B cell (primary cell): ENCODE results near the gene ITLN2. TPM values are rescaled to one million over a fixed set of nuclear protein-coding genes. Genes with fewer than 3 reads are reported as not detected.

ENCODE experiments used
- ATAC-seq: fragments of 200-7000 bp; cut with Tn5 transposase; one replicate; pipeline ENCODE4 v1.10.0; 2021; ENCODE audit warnings: low read depth, mild to moderate bottlenecking, moderate number of reproducible peaks, moderate library complexity
- CTCF ChIA-PET: fragments of 350-600 bp; sonication (Branson Sonifier 250); formaldehyde crosslinking; loops from one replicate; lab custom pipeline; 2021; ENCODE audit warnings: antibody characterized with exemption, inconsistent platforms; lab: Charles Lee
- POLR2A ChIA-PET: fragments of 350-600 bp; sonication (Branson Sonifier 250); formaldehyde crosslinking; loops from one replicate; lab custom pipeline; 2021; ENCODE audit warnings: antibody characterized with exemption; lab: Charles Lee
- DNase-seq: peaks from one replicate; pipeline ENCODE4 v3.0.0; 2013
- H2AFZ ChIP-seq: 2 replicates; pipeline ENCODE4 v1.6.1; 2012; ENCODE audit warnings: mild to moderate bottlenecking, low read depth, low read length; ENCODE audit not compliant: insufficient read depth, poor library complexity, severe bottlenecking
- H3K27ac ChIP-seq, 2 donors: 1 replicate in 1 of 2; 2 replicates in 1 of 2; pipeline ENCODE4 v1.5.1; 2012 to 2013; ENCODE audit warnings: low read length in 2 of 2, mild to moderate bottlenecking in 2 of 2, moderate library complexity in 1 of 2
- H3K27me3 ChIP-seq, 4 experiments: fragments of 200-600 bp in 1 of 4; sonication (generic) in 1 of 4; replicated peaks in 1 of 4; 1 replicate in 2 of 4; 2 replicates in 2 of 4; pipeline versions ENCODE4 v1.6.1 to v1.7.0; 2013 to 2016; ENCODE audit warnings: low read length in 3 of 4, mild to moderate bottlenecking in 2 of 4, mixed read lengths in 1 of 4, moderate library complexity in 1 of 4; ENCODE audit not compliant: insufficient read depth in 4 of 4, control insufficient read depth in 3 of 4; ENCODE audit errors: control extremely low read depth in 1 of 4
- H3K36me3 ChIP-seq, 2 experiments: replicated peaks in 1 of 2; 1 replicate in 1 of 2; 2 replicates in 1 of 2; pipeline versions ENCODE4 v1.6.1 to v1.7.1; 2013; ENCODE audit warnings: low read length in 1 of 2; ENCODE audit not compliant: insufficient read depth in 2 of 2, control insufficient read depth in 1 of 2; ENCODE audit errors: control extremely low read depth in 1 of 2, extremely low read depth in 1 of 2
- H3K4me1 ChIP-seq, 2 donors: fragments of 200-600 bp in 1 of 2; sonication (generic) in 1 of 2; 1 replicate in 1 of 2; 2 replicates in 1 of 2; pipeline versions ENCODE4 v1.5.1 to v1.6.1; 2013 to 2017; ENCODE audit warnings: low read length in 2 of 2; ENCODE audit not compliant: control insufficient read depth in 2 of 2, insufficient read depth in 2 of 2
- H3K4me2 ChIP-seq: replicated peaks from 2 replicates; pipeline ENCODE3; 2012; ENCODE audit warnings: mild to moderate bottlenecking, low read depth, low read length; ENCODE audit not compliant: poor library complexity, severe bottlenecking
- H3K4me3 ChIP-seq, 5 experiments: fragments of 200-600 bp in 1 of 5; sonication (generic) in 1 of 5; 1 replicate in 3 of 5; 2 replicates in 2 of 5; pipeline versions ENCODE4 v1.5.1 to v1.7.0; 2011 to 2016; ENCODE audit warnings: low read length in 4 of 5, mild to moderate bottlenecking in 4 of 5, low read depth in 2 of 5, control low read depth in 1 of 5, moderate library complexity in 1 of 5; ENCODE audit not compliant: insufficient read depth in 1 of 5; ENCODE audit errors: control extremely low read depth in 1 of 5, extremely low read depth in 1 of 5
- H3K79me2 ChIP-seq: fragments of 200-600 bp; sonication (generic); one replicate; pipeline ENCODE4 v1.6.0; 2016; ENCODE audit warnings: low read length; ENCODE audit not compliant: control insufficient read depth, insufficient read depth
- H3K9ac ChIP-seq: fragments of 200-600 bp; sonication (generic); 2 replicates; pipeline ENCODE4 v1.6.1; 2017; ENCODE audit warnings: mild to moderate bottlenecking, low read length, moderate library complexity
- H3K9me3 ChIP-seq, 3 donors: one replicate each; pipeline versions ENCODE4 v1.6.1 to v1.7.1; 2013; ENCODE audit warnings: low read length in 2 of 3; ENCODE audit not compliant: control insufficient read depth in 2 of 3, insufficient read depth in 1 of 3; ENCODE audit errors: control extremely low read depth in 1 of 3
- H4K20me1 ChIP-seq: 2 replicates; pipeline ENCODE4 v1.6.0; 2012; ENCODE audit warnings: mild to moderate bottlenecking, low read length; ENCODE audit not compliant: insufficient read depth, control insufficient read depth, poor library complexity, severe bottlenecking
- H3K27ac Mint-ChIP-seq: one replicate; pipeline ENCODE4 v1.8.0; 2021; ENCODE audit warnings: mixed read lengths
- H3K27me3 Mint-ChIP-seq: one replicate; pipeline ENCODE4 v1.8.0; 2021; ENCODE audit warnings: mixed read lengths
- H3K4me1 Mint-ChIP-seq: one replicate; pipeline ENCODE4 v1.8.0; 2021; ENCODE audit warnings: mixed read lengths
- H3K4me3 Mint-ChIP-seq: one replicate; pipeline ENCODE4 v1.8.0; 2021; ENCODE audit warnings: mixed read lengths
- H3K9me3 Mint-ChIP-seq: one replicate; pipeline ENCODE4 v1.8.0; 2022; ENCODE audit warnings: mixed read lengths; ENCODE audit not compliant: insufficient read depth
- EZH2 ChIP-seq: IDR thresholded peaks from 2 replicates; pipeline ENCODE4 v1.6.1; 2012; ENCODE audit warnings: borderline replicate concordance, low read depth, mild to moderate bottlenecking, moderate library complexity, low read length; ENCODE audit not compliant: insufficient read depth, poor library complexity, severe bottlenecking
- WGBS: methylation state at CpG from one replicate; pipeline ENCODE4 v1.1.5; 2013; ENCODE audit warnings: missing lambda C conversion rate; ENCODE audit not compliant: insufficient coverage; 5-methylcytosine and 5-hydroxymethylcytosine counted together
- intact Hi-C: fragments of 100-400 bp; cut with micrococcal nuclease; formaldehyde crosslinking; loops from one replicate; pipeline ENCODE4 v1.10.0; 2022
- polyA plus RNA-seq: library from polyadenylated mRNA; depleted of rRNA; stranded (reverse); fragments of >200 nt; gene quantifications from 2 replicates; pipeline ENCODE4 v1.2.3, GENCODE V29; 2012
- total RNA-seq, 2 donors: library from RNA; stranded (reverse); fragments of 120-200 nt in 1 of 2; gene quantifications; 1 replicate in 1 of 2; 2 replicates in 1 of 2; pipeline versions ENCODE4 v1.2.3 to v1.2.4, GENCODE V29; 2013 to 2022
- TF ChIP-seq, protein P1 (sequence below): fragments of 200-600 bp; IDR thresholded peaks from one replicate; pipeline ENCODE4 v1.8.0; 2022; ENCODE audit warnings: antibody characterized with exemption, mild to moderate bottlenecking

Gene ITLN2
- total and polyA plus RNA-seq, 2 donors (not counting 1 experiment from before 2014, with no cell fraction given) = not detected

GRCh38 chr1:160953030-160953429 is 1.6 kb downstream of the ITLN2 start:
- ChIA-PET POLR2A (interaction anchor here (1.8 kb wide), 1 partner anchor 116 kb away, joined by 4 read pairs; no protein-coding TSS in a partner anchor), CTCF (interaction anchor here (0.9 to 10.0 kb wide), 22 partner anchors 10 to 279 kb away, joined by 3 to 279 read pairs (median 9); partner anchors contain the start of genes ITLN1, LY9 and SLAMF7)
- no peak overlapping the region for H3K4me3 Mint-ChIP-seq
- Histone ChIP-seq H3K4me3 (no peak overlapping the region), H3K9me3 (no peaks in the 10 kb centered on the region), H4K20me1 (no peaks in the 10 kb centered on the region), H3K79me2 (no peaks in the 10 kb centered on the region), H2AFZ (no peak overlapping the region), H3K36me3 (no peaks in the 10 kb centered on the region), H3K4me2 (no peak overlapping the region), H3K9ac (no peak overlapping the region), H3K27me3 (no peaks in the 10 kb centered on the region), H3K4me1 (peaks cover 0 to 4% of the 10 kb centered on the region in 2 donors), H3K27ac (no peak overlapping the region)
- ATAC-seq = no peak
- intact Hi-C loops = loop anchor here (5.0 kb wide), 1 partner anchor 186 kb away; no protein-coding TSS in a partner anchor
- 100% methylated on average over 3 of the region's 3 CpGs for WGBS
- peaks cover 9% of the 10 kb centered on the region for H3K4me1 Mint-ChIP-seq
- TF ChIP-seq, protein P1, sequence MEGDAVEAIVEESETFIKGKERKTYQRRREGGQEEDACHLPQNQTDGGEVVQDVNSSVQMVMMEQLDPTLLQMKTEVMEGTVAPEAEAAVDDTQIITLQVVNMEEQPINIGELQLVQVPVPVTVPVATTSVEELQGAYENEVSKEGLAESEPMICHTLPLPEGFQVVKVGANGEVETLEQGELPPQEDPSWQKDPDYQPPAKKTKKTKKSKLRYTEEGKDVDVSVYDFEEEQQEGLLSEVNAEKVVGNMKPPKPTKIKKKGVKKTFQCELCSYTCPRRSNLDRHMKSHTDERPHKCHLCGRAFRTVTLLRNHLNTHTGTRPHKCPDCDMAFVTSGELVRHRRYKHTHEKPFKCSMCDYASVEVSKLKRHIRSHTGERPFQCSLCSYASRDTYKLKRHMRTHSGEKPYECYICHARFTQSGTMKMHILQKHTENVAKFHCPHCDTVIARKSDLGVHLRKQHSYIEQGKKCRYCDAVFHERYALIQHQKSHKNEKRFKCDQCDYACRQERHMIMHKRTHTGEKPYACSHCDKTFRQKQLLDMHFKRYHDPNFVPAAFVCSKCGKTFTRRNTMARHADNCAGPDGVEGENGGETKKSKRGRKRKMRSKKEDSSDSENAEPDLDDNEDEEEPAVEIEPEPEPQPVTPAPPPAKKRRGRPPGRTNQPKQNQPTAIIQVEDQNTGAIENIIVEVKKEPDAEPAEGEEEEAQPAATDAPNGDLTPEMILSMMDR = no peak
- no peak for TF ChIP-seq EZH2
- no peak overlapping the region for H3K27ac Mint-ChIP-seq
- H3K27me3 Mint-ChIP-seq = no peaks in the 10 kb centered on the region
- DNase-seq = no peak
- H3K9me3 Mint-ChIP-seq = no peaks in the 10 kb centered on the region

DNA sequence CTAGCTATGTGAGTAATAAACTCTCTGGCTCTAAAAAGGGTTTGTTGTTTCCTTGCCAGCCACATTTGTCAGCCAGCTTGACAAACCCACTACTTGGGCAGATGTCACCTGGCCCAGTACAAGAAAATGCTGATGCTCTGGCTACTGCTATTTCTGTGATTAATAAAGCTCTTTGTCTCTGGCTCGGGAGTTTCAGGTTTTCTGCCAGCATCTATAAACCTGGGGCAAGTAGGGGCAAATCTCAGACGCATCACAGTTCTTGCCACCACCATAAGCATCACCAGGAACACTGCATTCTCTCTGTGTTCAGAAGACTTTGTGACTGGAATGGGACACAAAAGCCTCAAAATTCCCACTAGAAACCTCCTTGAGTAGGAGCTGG is 2.5 kb downstream of the ITLN2 start:
- Histone ChIP-seq H3K27me3 (no peaks in the 10 kb centered on the region), H4K20me1 (no peaks in the 10 kb centered on the region), H3K4me1 (peaks cover 0 to 4% of the 10 kb centered on the region in 2 donors), H2AFZ (no peak overlapping the region), H3K4me3 (no peak overlapping the region), H3K27ac (no peak overlapping the region), H3K36me3 (no peaks in the 10 kb centered on the region), H3K9me3 (no peaks in the 10 kb centered on the region), H3K79me2 (no peaks in the 10 kb centered on the region), H3K4me2 (no peak overlapping the region), H3K9ac (no peak overlapping the region)
- TF ChIP-seq EZH2 = no peak
- TF ChIP-seq, protein P1 = no peak
- no peak for ATAC-seq
- Mint-ChIP-seq H3K4me1 (peaks cover 9% of the 10 kb centered on the region), H3K4me3 (no peak overlapping the region), H3K27me3 (no peaks in the 10 kb centered on the region), H3K9me3 (no peaks in the 10 kb centered on the region), H3K27ac (no peak overlapping the region)
- WGBS = 100% methylated on average over 1 of the region's 2 CpGs
- POLR2A ChIA-PET = no interaction called here
- DNase-seq = no peak
- intact Hi-C loops = loop anchor here (5.0 kb wide), 1 partner anchor 185 kb away; no protein-coding TSS in a partner anchor
- CTCF ChIA-PET = interaction anchor here (0.7 to 10.0 kb wide), 51 partner anchors 8 to 412 kb away, joined by 3 to 279 read pairs (median 4); partner anchors contain the start of genes CD48, LY9 and SLAMF7
